A549 (cell line): ENCODE results near the gene SRPK2.

Experiments used
- BCL3 ChIP-seq: fragments of >200 bp; sonication (Bioruptor Twin); formaldehyde crosslinking; IDR thresholded peaks from 3 replicates; pipeline ENCODE4 v1.6.1; 2016
- POLR2A ChIP-seq: IDR thresholded peaks from 2 replicates; pipeline ENCODE4 v1.6.1; 2012; ENCODE audit warnings: mild to moderate bottlenecking, low read length
- TF ChIP-seq, protein P1 (sequence below): fragments of >200 bp; sonication (Bioruptor Twin); formaldehyde crosslinking; IDR thresholded peaks from 3 replicates; pipeline ENCODE4 v1.5.1; 2016
- TF ChIP-seq, protein P2 (sequence below): IDR thresholded peaks from 2 replicates; pipeline ENCODE4 v1.6.1; 2012; ENCODE audit warnings: low read depth, borderline replicate concordance

DNA sequence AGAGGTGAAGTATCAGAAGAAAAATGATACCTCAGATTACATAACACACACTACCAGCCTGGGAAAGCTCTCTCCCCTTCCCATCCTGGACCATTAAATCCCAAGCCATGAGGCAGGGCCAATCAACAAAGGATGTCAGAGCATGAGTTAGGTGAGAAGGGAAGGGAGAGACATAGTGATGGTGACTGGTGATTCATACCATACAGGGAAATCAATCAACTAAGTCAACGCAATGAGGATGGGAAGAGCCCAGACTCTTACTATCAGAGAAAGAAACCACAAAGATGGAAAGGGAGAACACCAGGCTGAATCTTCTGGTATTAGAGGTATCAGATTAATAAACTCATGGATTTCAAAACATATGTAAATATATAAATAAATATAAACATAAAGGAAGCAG lies 189.3 kb downstream of the SRPK2 start:
- TF ChIP-seq, protein P1, sequence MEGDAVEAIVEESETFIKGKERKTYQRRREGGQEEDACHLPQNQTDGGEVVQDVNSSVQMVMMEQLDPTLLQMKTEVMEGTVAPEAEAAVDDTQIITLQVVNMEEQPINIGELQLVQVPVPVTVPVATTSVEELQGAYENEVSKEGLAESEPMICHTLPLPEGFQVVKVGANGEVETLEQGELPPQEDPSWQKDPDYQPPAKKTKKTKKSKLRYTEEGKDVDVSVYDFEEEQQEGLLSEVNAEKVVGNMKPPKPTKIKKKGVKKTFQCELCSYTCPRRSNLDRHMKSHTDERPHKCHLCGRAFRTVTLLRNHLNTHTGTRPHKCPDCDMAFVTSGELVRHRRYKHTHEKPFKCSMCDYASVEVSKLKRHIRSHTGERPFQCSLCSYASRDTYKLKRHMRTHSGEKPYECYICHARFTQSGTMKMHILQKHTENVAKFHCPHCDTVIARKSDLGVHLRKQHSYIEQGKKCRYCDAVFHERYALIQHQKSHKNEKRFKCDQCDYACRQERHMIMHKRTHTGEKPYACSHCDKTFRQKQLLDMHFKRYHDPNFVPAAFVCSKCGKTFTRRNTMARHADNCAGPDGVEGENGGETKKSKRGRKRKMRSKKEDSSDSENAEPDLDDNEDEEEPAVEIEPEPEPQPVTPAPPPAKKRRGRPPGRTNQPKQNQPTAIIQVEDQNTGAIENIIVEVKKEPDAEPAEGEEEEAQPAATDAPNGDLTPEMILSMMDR: no peak
- TF ChIP-seq, protein P2, sequence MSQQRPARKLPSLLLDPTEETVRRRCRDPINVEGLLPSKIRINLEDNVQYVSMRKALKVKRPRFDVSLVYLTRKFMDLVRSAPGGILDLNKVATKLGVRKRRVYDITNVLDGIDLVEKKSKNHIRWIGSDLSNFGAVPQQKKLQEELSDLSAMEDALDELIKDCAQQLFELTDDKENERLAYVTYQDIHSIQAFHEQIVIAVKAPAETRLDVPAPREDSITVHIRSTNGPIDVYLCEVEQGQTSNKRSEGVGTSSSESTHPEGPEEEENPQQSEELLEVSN: no peak
- TF ChIP-seq BCL3 (no peak), POLR2A (no peak)
